ENCODE data around the gene AANAT.
A peak's percentile ranks its signal among the peaks of the same experiment; 100 is the strongest.

The AANAT gene

GRCh38 chr17:76491271-76492122 is 24.1 kb downstream of the AANAT start:
- peak in 2 of 3 donors; percentile 53 to 55 for DNase-seq

- peak; percentile 64 to 85 (median 85) for DNase-seq
Measured at GRCh38 chr17:76492123-76492988, 25.0 kb downstream of the AANAT start.

DNA sequence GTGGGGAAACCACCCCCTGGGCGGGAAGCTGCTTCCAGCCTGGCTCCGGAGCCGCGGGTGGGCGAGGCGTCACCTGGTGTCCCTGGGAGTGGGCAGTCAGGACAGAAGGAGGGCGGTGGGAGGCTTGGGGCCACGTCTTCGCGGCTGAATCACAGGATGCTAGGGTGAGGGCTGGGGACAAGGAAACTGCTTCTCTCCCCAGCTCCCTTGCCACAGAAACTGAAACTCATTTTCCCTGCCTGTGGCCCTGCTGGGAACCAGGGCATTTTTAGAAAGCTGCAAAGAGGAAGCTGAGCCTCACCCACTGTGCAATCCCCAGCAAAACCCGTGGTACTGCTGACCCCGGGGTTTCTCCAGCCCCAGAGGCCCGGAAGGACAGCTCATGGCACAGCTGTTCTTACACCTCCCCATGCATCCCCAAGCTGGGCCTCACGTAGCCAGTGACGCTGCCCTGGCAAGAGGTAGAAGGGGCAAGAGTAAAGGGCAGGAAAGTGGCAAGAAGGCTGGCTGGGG is 25.6 kb downstream of the AANAT start:
- peak; percentile 96 to 99 (median 97) for DNase-seq

- peak in 2 of 3 donors; percentile 49 to 57 for DNase-seq
Measured at GRCh38 chr17:76493505-76494167, 26.2 kb downstream of the AANAT start.

- DNase-seq = no peak
Measured at GRCh38 chr17:76495663-76496400, 28.4 kb downstream of the AANAT start.

DNA sequence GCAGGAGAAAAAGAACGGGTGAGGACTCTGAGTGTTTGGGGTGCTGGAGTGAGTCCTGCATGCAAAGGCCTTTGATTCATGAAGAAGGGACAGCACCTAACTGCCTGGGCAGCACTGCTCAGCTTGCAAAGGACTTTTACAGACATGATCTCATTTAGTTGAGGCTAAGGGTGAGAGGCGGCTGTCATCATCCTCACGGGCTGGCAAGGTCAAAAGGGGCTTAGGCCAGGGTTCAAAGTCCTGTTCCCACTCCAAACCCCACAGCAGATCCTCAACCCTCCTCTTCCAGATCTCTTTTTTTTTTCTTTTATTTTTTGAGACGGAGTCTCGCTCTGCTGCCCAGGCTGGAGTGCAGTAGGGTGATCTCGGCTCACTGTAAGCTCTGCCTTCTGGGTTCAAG is 29.1 kb downstream of the AANAT start:
- peak; percentile 79 to 88 (median 81) for DNase-seq

GRCh38 chr17:76497699-76497978 is 30.2 kb downstream of the AANAT start:
- no peak for DNase-seq

DNA sequence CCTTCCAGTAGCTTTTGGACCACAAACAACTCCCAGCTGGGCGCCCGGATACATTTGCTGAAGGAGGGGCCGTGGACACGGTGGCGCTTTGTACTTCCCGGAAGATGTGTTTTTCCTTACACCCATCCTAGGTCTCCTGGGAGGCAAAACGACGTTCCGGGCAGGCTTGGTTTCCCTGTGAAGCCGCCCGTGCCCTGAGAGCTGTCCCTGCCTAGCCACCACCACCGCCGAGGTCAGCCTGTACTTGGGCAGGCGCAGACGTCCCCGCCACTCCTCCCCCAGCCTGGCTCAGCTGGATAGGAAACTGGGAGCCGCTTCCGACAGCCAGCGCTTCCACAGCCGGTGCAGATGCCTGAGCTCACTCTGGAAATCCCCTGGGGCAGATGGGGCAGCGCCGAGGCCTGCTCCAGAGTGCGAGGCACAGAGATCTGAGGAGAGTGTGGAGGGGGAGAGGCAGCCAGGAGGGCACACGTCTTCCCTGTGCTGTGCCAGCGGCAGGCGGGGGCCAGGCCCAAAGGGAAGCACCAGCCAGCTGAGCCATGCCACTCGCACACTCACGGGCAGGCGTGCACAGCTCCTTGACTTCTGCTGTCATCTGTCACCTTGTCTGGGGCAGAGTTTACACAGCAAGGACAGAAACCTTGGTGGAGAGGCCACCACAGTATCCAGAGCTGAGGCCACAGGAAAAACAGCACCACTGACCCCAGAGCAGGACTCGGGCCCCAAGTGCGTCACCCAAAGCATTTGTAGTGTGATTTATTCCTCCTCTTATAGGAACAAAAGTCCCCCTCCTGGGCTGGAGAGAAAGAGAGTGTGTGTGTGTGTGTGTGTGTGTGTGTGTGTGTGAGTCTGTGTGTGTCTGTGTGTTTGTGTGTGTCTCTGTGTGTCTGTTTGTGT is 30.8 kb downstream of the AANAT start:
- DNase-seq = peak; percentile 75 to 89 (median 80)

- DNase-seq = no peak
Measured at GRCh38 chr17:76498876-76499251, 31.5 kb downstream of the AANAT start.

GRCh38 chr17:76499267-76499667 is 31.9 kb downstream of the AANAT start:
- DNase-seq = no peak

DNA sequence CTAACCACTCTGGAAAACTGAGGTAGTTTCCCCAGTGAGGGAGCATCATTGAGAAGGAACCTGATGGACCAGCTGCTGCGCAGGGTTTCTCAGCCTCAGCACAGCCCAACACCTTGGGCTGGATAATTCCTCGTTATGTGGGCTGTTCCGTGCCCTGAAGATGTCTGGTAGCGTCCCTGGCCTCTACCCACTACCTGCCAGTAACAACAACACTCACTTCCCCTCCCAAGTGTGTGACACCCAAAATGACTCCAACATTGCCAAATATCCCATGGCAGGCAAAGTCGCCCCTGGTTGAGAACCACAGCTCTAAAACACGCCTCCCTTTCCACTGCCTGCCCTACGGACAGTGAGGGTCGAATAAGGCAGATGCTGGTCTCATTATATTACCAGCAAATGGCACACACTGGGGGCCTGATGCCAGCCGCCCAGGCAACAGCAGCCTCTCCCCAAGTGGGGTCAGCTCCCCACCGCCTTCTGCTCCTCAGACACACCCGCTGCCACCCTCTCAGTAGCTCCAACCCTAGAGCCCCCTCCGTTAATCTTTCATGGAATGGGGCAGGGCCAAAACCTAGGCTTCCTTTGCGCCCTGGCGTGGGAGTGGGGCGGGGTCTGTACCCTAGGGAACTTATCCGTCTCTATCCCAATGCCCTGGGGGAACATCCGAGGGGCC is 32.8 kb downstream of the AANAT start:
- peak; percentile 69 to 78 (median 72) for DNase-seq

DNA sequence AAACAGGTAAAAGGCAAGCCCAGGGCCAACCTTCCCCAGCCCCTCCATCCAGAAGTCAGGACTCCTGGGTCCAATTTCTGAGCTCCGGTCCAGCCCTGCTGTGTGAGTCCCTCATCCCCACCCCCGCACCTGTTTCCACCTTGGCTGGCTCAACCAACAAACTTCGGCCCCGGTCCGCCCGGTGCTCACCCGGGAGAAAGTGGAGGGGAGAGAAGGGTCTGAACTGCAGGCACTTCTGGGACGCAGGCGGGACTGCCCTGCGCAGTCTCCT is 33.3 kb downstream of the AANAT start:
- DNase-seq = no peak

DNA sequence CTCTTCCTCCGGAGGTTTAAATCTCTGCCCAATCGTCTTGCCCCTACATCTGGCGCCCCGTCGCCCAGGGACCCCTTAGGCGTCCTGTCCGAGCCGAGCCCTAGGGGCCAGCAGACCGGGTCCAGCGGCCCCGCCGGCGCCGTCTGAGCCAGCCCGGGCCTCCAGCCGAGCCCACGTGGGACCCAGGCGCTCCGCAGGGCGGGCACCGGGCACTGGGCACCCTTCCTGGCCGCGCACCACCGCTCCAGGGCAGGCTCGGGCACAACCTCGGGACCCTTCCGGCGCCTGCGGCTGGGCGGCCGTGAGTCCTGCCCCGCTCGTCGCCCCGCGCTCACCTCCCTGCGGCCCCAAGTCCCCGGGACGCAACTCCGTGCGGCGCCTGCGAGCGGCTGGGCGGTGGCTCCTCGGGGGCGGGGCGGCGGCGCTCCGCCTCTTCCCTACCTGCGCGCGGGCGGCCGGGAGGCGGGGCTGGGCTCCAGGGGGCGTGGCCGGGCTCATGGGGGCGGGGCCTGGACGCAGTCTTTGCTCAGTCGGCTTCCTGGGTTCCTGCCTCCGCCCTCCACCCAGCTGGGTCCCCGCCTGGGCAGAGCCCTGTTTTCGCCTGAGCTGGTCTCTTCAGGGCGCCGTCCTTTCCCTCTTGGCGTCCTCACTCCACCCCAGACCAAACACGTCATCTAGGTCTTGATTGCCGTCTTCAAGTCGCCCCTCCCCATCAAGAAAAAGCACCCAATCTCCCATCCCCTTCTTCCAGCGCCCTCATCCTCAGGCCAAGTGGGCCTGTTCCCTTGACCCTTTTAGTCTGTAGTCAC is 33.8 kb downstream of the AANAT start, which contains the start of gene RHBDF2:
Gene RHBDF2, minus strand, starts transcription at position 406 of the 809 bp plus-strand sequence. CDS start 19,899 bp downstream, outside the sequence.
- DNase-seq = peak; percentile 88 to 96 (median 92)

- no peak for DNase-seq
Measured at GRCh38 chr17:76501827-76502307, 34.5 kb downstream of the AANAT start.

DNA sequence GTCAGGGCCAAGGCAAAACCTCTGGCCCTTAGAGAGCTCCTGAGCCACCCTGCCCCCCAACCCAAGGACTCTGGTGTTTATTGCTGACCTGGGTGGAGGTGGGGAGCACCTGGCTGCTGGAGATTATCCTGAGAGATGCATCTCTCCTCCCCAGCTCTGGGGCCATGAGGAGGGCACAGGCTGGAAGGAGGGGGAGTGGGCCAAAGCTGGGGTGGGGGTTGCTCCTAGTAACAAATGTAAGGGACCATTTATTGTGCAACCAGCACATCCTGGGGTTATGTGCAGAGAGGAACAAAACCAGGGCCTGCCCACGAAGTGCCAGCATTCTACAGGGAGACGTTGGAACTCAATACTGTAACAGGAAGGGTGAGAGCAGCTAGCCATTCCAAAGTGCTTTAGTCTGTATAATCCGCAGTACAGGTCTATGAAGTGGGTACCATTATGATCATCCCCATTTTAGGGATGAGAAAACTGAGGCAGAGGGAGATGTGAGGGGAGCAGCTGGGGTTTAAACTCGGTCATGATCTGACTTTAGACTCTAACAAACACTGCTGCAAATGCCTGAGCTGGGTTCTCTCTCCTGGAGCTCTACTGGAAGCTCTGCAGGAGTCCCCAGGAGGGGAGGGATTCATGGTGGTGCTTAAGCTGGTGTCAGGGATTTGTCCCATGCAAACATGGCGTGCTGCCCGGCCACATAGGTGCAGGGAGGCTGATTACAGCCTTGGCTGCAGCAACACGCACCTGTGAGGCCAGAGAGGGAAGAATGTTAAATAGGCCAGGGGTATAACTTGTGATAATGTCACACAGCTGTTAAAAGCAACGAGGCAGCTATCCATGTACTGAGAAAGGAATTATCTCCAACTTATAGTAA is 35.2 kb downstream of the AANAT start:
- peak in 1 of 3 donors; percentile 45 for DNase-seq

DNA sequence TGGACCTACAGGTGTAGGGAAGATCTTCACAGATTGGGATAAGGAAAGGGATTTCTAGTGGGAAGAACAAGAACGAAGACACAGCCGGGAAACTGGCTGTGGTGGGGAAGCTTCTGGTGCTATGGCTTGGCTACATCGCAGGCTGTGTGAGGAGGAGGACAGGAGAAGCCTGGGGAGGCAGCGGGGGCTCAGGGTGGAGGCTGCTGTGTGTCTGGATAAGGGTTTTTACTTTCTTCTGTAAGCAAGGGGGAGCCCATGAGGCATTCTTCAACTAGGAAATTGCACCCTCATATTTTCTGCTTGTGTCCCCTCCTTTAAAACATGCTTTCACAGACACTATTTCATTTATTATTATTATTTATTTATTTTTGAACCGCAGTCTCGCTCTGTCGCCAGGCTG is 36.7 kb downstream of the AANAT start:
- peak in 2 of 3 donors; percentile 62 to 70 for DNase-seq

- peak; percentile 75 to 87 (median 86) for DNase-seq
Measured at GRCh38 chr17:76506408-76507345, 39.3 kb downstream of the AANAT start.

Data from suppressor macrophage treated with lipopolysaccharide for 1 hour (primary cell).